ENCODE results near the gene TGM5. TPM values are rescaled to one million over a fixed set of nuclear protein-coding genes. Genes with fewer than 3 reads are reported as not detected.

The TGM5 gene
- total RNA-seq, 4 donors from 2014 or later: not detected

- WGBS, 2 donors: 67 to 68% methylated on average over 5 to 7 of the region's 7 CpGs
- TF ChIP-seq EP300 (IDR thresholded peaks at IDR 0.05): no peak
- TF ChIP-seq, protein P1, sequence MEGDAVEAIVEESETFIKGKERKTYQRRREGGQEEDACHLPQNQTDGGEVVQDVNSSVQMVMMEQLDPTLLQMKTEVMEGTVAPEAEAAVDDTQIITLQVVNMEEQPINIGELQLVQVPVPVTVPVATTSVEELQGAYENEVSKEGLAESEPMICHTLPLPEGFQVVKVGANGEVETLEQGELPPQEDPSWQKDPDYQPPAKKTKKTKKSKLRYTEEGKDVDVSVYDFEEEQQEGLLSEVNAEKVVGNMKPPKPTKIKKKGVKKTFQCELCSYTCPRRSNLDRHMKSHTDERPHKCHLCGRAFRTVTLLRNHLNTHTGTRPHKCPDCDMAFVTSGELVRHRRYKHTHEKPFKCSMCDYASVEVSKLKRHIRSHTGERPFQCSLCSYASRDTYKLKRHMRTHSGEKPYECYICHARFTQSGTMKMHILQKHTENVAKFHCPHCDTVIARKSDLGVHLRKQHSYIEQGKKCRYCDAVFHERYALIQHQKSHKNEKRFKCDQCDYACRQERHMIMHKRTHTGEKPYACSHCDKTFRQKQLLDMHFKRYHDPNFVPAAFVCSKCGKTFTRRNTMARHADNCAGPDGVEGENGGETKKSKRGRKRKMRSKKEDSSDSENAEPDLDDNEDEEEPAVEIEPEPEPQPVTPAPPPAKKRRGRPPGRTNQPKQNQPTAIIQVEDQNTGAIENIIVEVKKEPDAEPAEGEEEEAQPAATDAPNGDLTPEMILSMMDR (IDR thresholded peaks at IDR 0.05): no peak
- no peak for TF ChIP-seq POLR2A (IDR thresholded peaks at IDR 0.05)
- DNase-seq (ENCODE audit: low spot score in 2 of 2): no peak
Observed at GRCh38 chr15:43286074-43286473, 19.3 kb upstream of the TGM5 start.

GRCh38 chr15:43285609-43286037 is 18.9 kb upstream of the TGM5 start:
- 8 to 17% methylated on average over 4 of the region's 4 CpGs for WGBS, 2 donors
- H3K36me3 ChIP-seq: no peaks in the 10 kb centered on the region
- no peaks in the 10 kb centered on the region for H3K9me3 ChIP-seq
- no peak for TF ChIP-seq EP300 (IDR thresholded peaks at IDR 0.05)
- TF ChIP-seq, protein P1 (IDR thresholded peaks at IDR 0.05): peak; percentile 69 to 80 (median 77)
- no peaks in the 10 kb centered on the region for H3K27me3 ChIP-seq
- no peaks in the 10 kb centered on the region for H3K4me1 ChIP-seq
- peak in 1 of 2 donors; percentile 91 for DNase-seq (ENCODE audit: low spot score in 2 of 2)
- no peak overlapping the region for H3K4me3 ChIP-seq
- H3K27ac ChIP-seq: no peak overlapping the region

More at GRCh38 chr15:43286074-43286473, 19.3 kb upstream of the TGM5 start:
- Histone ChIP-seq H3K9me3 (no peaks in the 10 kb centered on the region), H3K4me3 (no peak overlapping the region), H3K27ac (no peak overlapping the region), H3K4me1 (no peaks in the 10 kb centered on the region), H3K36me3 (no peaks in the 10 kb centered on the region), H3K27me3 (no peaks in the 10 kb centered on the region)

DNA sequence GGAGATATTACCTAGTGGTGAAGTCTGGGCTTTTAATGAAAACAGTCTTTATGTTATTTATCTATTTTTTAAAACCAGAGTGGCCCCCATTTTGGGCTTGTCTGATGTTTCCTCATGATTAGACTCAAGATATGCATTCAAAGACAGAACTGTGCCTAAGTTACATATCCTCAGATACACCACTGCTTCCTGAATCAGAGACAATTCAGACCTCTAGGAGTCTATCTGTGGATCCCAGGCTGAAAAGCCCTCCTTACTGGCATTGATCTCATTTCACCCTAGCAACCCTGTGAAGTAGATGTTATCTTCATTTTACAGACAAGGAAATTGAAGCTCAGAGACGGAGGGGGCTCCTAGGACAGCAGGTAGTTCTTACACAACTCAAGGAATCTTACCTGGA is 16.8 kb upstream of the TGM5 start:
- 81 to 84% methylated on average over 1 of the region's 1 CpG for WGBS, 2 donors
- DNase-seq (ENCODE audit: low spot score in 2 of 2): no peak
- H3K4me1 ChIP-seq: no peaks in the 10 kb centered on the region
- H3K27me3 ChIP-seq: no peaks in the 10 kb centered on the region
- TF ChIP-seq POLR2A (IDR thresholded peaks at IDR 0.05) (no peak), EP300 (IDR thresholded peaks at IDR 0.05) (no peak)
- TF ChIP-seq, protein P1 (IDR thresholded peaks at IDR 0.05): no peak
- no peak overlapping the region for H3K4me3 ChIP-seq
- H3K27ac ChIP-seq: no peak overlapping the region
- no peaks in the 10 kb centered on the region for H3K36me3 ChIP-seq
- H3K9me3 ChIP-seq: no peaks in the 10 kb centered on the region

DNA sequence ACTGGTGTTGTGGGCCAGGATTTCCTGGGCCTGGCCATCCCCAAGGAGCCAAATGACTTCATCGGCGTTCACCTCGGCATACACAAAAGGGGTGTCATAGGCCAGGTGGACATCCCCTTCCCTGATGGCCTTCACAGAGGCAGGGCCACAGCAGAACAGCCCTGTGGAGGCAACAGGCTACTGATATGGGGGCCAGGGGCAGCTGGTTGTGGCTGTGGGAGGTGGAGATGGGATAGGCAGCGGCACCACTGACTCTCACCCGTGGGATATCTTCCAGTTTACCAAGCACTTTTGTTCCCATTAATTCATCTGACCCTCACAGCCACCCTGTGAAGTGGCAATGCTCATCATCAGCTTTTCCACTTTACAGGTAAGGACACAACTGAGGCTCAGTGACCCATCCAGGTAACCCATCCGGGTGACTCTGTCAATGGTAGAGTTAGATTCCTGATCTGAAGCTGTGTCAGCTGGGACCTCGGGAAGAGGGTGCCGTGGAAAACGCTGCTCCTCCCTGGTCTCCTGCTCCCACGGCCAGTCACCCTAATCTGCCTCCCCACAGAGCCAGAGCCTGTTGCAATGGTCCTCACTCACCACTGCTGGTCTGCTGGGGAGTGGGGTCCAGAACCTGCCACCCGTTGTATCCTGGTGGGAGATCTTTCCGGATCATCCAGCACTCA is 15.3 kb upstream of the TGM5 start:
- H3K27me3 ChIP-seq: peaks cover 0 to 7% of the 10 kb centered on the region in 2 donors
- no peak for DNase-seq (ENCODE audit: low spot score in 2 of 2)
- TF ChIP-seq POLR2A (IDR thresholded peaks at IDR 0.05): no peak
- TF ChIP-seq, protein P1 (IDR thresholded peaks at IDR 0.05): no peak
- no peak for TF ChIP-seq EP300 (IDR thresholded peaks at IDR 0.05)
- H3K27ac ChIP-seq: no peak overlapping the region
- no peaks in the 10 kb centered on the region for H3K9me3 ChIP-seq
- H3K4me3 ChIP-seq: no peak overlapping the region
- H3K36me3 ChIP-seq: no peaks in the 10 kb centered on the region
- WGBS, 2 donors: 89% methylated on average over 12 of the region's 12 CpGs
- H3K4me1 ChIP-seq: no peaks in the 10 kb centered on the region

GRCh38 chr15:43280996-43281395 is 14.3 kb upstream of the TGM5 start:
- Histone ChIP-seq H3K27ac (no peak overlapping the region), H3K36me3 (no peaks in the 10 kb centered on the region), H3K27me3 (peaks cover 0 to 17% of the 10 kb centered on the region in 2 donors), H3K9me3 (no peaks in the 10 kb centered on the region), H3K4me3 (no peak overlapping the region), H3K4me1 (no peaks in the 10 kb centered on the region)
- 69 to 78% methylated on average over 7 of the region's 7 CpGs for WGBS, 2 donors
- TF ChIP-seq, protein P1 (IDR thresholded peaks at IDR 0.05): no peak
- no peak for TF ChIP-seq POLR2A (IDR thresholded peaks at IDR 0.05)
- no peak for DNase-seq (ENCODE audit: low spot score in 2 of 2)
